Gastroesophageal sphincter (tissue), 4 donors: ENCODE results near the gene RSRC1. TPM values are rescaled to one million over a fixed set of nuclear protein-coding genes. Genes with fewer than 3 reads are reported as not detected.
"Not testable (repeated sequence)": the region's sequence is repeated elsewhere in the genome, so short reads cannot be mapped to it uniquely, and the experiment has no call there.

Source experiments
- ATAC-seq: fragments of 150-250 bp; one replicate; pipeline ENCODE4 v1.9.1; 2016; ENCODE audit warnings: mild to moderate bottlenecking, moderate library complexity
- H3K27ac ChIP-seq, 4 donors: fragments of 200-600 bp; sonication (generic) in 3 of 4; 1 replicate in 3 of 4; 2 replicates in 1 of 4; pipeline ENCODE4 v1.5.1; 2016 to 2019
- H3K27me3 ChIP-seq: fragments of 200-600 bp; sonication (generic); one replicate; pipeline ENCODE4 v1.5.1; 2019
- H3K36me3 ChIP-seq, 2 donors: fragments of 200-600 bp; sonication (generic); one replicate each; pipeline ENCODE4 v1.5.1; 2019; ENCODE audit warnings: control low read depth in 1 of 2
- H3K4me1 ChIP-seq, 3 donors: fragments of 200-600 bp; sonication (generic); 1 replicate in 2 of 3; 2 replicates in 1 of 3; pipeline ENCODE4 v1.5.1; 2016 to 2019; ENCODE audit warnings: control low read depth in 2 of 3
- H3K4me3 ChIP-seq, 2 donors: fragments of 200-600 bp; sonication (generic); one replicate each; pipeline ENCODE4 v1.5.1; 2019; ENCODE audit warnings: mild to moderate bottlenecking in 1 of 2, moderate library complexity in 1 of 2
- H3K9me3 ChIP-seq, 3 donors: fragments of 200-600 bp; sonication (generic); one replicate each; pipeline ENCODE4 v1.5.1; 2017 to 2019; ENCODE audit warnings: control low read depth in 2 of 3
- EP300 ChIP-seq: sonication (generic); formaldehyde crosslinking; IDR thresholded peaks from one replicate; pipeline ENCODE4 v1.6.1; 2017; ENCODE audit warnings: antibody characterized with exemption, mild to moderate bottlenecking
- POLR2A ChIP-seq, 2 donors: fragments of 450-650 bp; IDR thresholded peaks; one replicate each; pipeline ENCODE4 v1.6.1; 2017; ENCODE audit warnings: antibody characterized with exemption in 2 of 2, mild to moderate bottlenecking in 2 of 2, moderate library complexity in 1 of 2
- POLR2AphosphoS5 ChIP-seq: sonication (generic); formaldehyde crosslinking; IDR thresholded peaks from one replicate; pipeline ENCODE4 v1.6.1; 2017; ENCODE audit warnings: antibody characterized with exemption
- WGBS, 2 donors: methylation state at CpG; one replicate each; pipeline ENCODE4 v1.1.5; 2018; ENCODE audit warnings: low coverage in 1 of 2; 5-methylcytosine and 5-hydroxymethylcytosine counted together
- total RNA-seq, 4 donors: library from RNA; depleted of rRNA; stranded (reverse); fragments of >200 nt; gene quantifications; one replicate each; pipeline ENCODE4 v1.1.0, GENCODE V29; 2016
- TF ChIP-seq, protein P1 (sequence below), 4 experiments: fragments of 200-600 bp in 2 of 4; fragments of 450-650 bp in 2 of 4; sonication (generic) in 1 of 4; IDR thresholded peaks; one replicate each; pipeline ENCODE4 v1.5.1; 2017 to 2019; ENCODE audit warnings: antibody characterized with exemption in 4 of 4, mild to moderate bottlenecking in 2 of 4, moderate library complexity in 2 of 4

Gene RSRC1
- total RNA-seq, 4 donors from 2014 or later = 40.6 to 66.0 (median 43.9) TPM

DNA sequence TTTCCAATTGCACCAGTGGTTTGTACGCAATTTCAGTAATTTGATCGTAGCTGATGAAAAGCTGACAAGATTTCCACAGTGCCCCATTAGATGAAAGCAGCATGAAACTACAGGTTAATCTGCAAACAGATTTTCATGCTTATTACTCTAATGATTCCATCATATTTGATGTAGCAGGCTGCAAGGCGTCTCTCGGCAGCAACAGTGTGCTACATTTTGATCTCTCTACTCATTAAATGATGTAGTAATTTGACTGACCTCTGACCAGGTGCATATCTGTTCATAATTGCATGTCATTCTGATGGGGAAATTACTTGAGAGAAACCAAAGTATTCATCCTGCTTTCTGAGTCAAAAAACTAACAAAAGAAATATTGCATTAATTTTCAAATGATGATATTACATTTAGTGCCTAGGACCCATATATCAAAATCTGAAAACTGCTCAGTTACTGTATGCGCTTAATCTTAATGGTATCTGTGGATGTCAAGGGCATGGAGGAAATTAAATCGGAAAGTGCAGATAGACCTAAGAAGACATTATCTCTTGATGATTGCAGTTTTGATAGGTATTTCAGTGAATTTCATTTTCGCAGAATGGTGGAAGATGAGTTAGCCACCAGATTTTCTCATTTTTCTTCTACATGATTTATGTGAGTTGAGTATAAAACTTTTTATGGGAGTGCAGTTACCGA is 198.5 kb downstream of the RSRC1 start:
- ATAC-seq = no peak
- Histone ChIP-seq H3K9me3 (no peaks in the 10 kb centered on the region), H3K36me3 (no peaks in the 10 kb centered on the region), H3K4me1 (no peaks in the 10 kb centered on the region), H3K4me3 (no peak overlapping the region), H3K27ac (no peak overlapping the region), H3K27me3 (no peaks in the 10 kb centered on the region)
- TF ChIP-seq POLR2A (IDR thresholded peaks at IDR 0.05) = no peak
- TF ChIP-seq EP300 = no peak
- TF ChIP-seq, protein P1, sequence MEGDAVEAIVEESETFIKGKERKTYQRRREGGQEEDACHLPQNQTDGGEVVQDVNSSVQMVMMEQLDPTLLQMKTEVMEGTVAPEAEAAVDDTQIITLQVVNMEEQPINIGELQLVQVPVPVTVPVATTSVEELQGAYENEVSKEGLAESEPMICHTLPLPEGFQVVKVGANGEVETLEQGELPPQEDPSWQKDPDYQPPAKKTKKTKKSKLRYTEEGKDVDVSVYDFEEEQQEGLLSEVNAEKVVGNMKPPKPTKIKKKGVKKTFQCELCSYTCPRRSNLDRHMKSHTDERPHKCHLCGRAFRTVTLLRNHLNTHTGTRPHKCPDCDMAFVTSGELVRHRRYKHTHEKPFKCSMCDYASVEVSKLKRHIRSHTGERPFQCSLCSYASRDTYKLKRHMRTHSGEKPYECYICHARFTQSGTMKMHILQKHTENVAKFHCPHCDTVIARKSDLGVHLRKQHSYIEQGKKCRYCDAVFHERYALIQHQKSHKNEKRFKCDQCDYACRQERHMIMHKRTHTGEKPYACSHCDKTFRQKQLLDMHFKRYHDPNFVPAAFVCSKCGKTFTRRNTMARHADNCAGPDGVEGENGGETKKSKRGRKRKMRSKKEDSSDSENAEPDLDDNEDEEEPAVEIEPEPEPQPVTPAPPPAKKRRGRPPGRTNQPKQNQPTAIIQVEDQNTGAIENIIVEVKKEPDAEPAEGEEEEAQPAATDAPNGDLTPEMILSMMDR (IDR thresholded peaks at IDR 0.05) = no peak
- TF ChIP-seq POLR2AphosphoS5 = no peak
- 91 to 93% methylated on average over 8 of the region's 8 CpGs for WGBS, 2 donors

DNA sequence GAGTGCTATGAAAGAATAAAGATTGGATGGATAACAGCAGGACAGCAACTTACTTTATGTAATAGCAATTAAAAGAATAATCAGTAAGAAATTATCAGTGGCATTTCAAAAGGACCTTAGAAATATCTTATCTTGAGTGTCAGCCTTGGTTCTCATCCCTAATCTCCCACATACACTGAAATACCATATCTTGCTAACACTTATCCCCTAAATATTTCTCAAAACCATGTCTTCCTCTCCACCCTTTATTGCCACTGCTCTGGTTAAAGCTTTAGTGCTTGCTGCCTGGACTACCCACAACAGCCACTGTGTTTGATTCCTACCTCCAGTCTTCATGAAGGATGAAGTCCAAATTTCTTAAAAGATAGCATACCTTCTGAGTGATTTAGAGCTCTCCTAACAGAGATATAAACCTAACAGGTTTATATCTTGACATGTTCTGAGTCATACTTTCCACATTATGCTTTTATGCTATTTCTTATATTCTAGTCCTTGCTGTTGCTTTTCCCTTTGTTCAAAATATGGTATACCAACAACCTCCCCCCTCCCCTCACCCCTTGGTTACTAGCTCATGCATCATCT is 202.8 kb downstream of the RSRC1 start:
- TF ChIP-seq, protein P1 (IDR thresholded peaks at IDR 0.05) = no peak
- TF ChIP-seq POLR2A (IDR thresholded peaks at IDR 0.05) (no peak), EP300 (no peak), POLR2AphosphoS5 (no peak)
- no peak overlapping the region for H3K4me3 ChIP-seq
- H3K9me3 ChIP-seq = no peaks in the 10 kb centered on the region
- no peaks in the 10 kb centered on the region for H3K36me3 ChIP-seq
- H3K27ac ChIP-seq = no peak overlapping the region
- no peak for ATAC-seq
- no peaks in the 10 kb centered on the region for H3K27me3 ChIP-seq
- H3K4me1 ChIP-seq = no peaks in the 10 kb centered on the region

DNA sequence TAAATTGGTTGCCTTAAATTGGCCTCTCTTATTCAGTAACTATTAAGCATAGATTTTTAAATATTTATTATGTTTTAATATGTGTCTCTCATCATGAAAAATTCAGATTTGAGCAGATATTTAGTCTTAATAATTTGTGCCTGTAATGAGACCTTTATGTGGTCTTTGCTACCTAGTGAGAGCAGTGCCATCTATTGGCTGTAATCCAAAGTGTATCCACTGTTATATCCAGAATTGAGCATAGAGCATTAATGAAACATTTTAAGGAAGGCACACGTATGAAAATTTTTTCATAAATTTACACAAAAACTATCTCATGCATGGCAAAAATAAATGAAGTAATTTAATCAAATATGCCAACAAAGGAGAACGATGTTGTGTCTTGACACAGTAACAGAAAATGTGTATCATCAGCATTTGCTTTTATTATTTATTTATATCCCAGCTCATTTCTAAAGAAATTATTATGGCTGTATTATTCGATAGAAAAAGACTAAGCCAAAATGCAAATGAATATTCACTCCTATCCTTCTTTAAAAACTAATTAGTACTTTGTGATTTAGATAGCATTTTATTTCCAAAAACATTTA is 203.5 kb downstream of the RSRC1 start:
- Histone ChIP-seq H3K4me1 (no peaks in the 10 kb centered on the region), H3K36me3 (no peaks in the 10 kb centered on the region), H3K9me3 (no peaks in the 10 kb centered on the region), H3K27me3 (no peaks in the 10 kb centered on the region), H3K27ac (no peak overlapping the region), H3K4me3 (no peak overlapping the region)
- TF ChIP-seq POLR2A (IDR thresholded peaks at IDR 0.05) (no peak), POLR2AphosphoS5 (no peak), EP300 (no peak)
- TF ChIP-seq, protein P1 (IDR thresholded peaks at IDR 0.05) = no peak
- WGBS, 2 donors = 34 to 55% methylated on average over 3 of the region's 3 CpGs
- no peak for ATAC-seq

DNA sequence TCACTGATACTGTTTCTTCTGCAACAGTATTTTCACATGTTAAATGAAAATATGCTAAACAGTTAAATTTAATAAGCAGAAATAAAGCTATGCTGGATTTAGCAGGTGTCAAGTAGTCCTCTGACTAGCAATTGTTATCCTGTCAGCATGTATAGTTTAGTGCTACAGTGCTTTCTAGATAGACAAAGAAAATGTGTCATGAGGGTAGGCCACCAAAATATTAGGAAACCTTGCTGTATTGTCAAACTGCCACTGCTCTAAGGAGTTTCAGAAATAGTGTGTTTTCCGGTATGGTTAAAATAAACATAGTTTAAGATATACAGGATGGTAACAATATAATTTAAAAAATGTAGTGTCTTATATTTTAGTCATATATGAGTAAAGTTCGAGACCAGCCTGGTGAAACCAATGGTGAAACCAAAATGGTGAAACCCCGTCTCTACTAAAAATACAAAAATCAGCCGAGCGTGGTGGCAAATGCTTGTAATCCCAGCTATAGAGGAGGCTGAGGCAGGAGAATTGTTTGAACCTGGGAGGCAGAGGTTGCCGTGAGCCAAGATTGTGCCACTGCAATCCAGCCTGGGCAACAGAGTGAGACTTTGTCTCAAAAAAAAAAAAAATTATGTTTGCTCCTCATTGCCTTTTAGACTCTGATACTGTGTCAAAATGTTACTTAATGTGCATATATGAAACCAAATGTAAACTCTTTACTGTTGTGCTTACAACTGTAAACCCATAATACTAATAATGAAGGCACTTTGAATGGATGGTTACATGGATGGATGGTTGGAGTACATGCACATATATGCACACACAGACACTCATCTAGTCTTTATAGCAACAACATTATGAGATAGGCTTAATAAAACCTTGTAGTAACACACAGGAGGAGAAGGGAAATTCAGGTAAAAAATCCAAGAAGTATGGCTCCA is 204.8 kb downstream of the RSRC1 start:
- H3K9me3 ChIP-seq = no peaks in the 10 kb centered on the region
- 97% methylated on average over 6 of the region's 6 CpGs for WGBS, 2 donors
- no peaks in the 10 kb centered on the region for H3K27me3 ChIP-seq
- H3K4me3 ChIP-seq = no peak overlapping the region
- no peaks in the 10 kb centered on the region for H3K36me3 ChIP-seq
- TF ChIP-seq EP300 (no peak), POLR2A (IDR thresholded peaks at IDR 0.05) (no peak), POLR2AphosphoS5 (no peak)
- TF ChIP-seq, protein P1 (IDR thresholded peaks at IDR 0.05) = no peak
- H3K27ac ChIP-seq = no peak overlapping the region
- ATAC-seq = no peak
- H3K4me1 ChIP-seq = no peaks in the 10 kb centered on the region

DNA sequence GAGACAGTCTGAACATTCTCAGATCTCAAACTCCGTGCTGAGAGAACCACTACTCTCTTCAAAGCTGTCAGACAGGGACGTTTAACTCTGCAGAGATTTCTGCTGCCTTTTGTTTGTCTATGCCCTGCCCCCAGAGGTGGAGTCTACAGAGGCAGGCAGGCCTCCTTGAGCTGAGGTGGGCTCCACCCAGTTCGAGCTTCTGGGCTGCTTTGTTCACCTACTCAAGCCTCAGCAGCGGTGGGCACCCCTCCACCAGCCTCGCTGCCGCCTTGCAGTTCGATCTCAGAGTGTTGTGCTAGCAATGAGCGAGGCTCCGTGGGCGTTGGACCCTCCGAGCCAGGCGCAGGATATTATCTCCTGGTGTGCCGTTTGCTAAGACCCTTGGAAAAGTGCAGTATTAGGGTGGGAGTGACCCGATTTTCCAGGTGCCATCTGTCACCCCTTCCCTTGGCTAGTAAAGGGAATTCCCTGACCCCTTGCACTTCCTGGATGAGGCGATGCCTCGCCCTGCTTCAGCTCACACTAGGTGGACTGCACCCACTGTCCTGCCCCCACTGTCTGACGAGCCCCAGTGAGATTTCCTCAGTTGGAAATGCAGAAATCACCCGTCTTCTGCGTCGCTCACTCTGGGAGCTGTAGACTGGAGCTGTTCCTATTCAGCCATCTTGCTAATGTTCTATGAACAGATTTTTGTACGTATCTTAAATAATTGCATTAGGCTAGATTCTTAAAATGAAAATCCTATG is 220.0 kb downstream of the RSRC1 start:
- H3K4me3 ChIP-seq = peak overlapping the region in 1 of 2 donors; percentile 22
- not testable (repeated sequence) for H3K4me1 ChIP-seq, ATAC-seq

More for the DNA sequence above, 220.0 kb downstream of the RSRC1 start:
- H3K27ac ChIP-seq, H3K27me3 ChIP-seq, H3K9me3 ChIP-seq, H3K36me3 ChIP-seq: not testable (repeated sequence)
- 52 to 58% methylated on average over 4 to 5 of the region's 21 CpGs for WGBS, 2 donors
